ENCODE measurements around the gene TST.

The TST gene

DNA sequence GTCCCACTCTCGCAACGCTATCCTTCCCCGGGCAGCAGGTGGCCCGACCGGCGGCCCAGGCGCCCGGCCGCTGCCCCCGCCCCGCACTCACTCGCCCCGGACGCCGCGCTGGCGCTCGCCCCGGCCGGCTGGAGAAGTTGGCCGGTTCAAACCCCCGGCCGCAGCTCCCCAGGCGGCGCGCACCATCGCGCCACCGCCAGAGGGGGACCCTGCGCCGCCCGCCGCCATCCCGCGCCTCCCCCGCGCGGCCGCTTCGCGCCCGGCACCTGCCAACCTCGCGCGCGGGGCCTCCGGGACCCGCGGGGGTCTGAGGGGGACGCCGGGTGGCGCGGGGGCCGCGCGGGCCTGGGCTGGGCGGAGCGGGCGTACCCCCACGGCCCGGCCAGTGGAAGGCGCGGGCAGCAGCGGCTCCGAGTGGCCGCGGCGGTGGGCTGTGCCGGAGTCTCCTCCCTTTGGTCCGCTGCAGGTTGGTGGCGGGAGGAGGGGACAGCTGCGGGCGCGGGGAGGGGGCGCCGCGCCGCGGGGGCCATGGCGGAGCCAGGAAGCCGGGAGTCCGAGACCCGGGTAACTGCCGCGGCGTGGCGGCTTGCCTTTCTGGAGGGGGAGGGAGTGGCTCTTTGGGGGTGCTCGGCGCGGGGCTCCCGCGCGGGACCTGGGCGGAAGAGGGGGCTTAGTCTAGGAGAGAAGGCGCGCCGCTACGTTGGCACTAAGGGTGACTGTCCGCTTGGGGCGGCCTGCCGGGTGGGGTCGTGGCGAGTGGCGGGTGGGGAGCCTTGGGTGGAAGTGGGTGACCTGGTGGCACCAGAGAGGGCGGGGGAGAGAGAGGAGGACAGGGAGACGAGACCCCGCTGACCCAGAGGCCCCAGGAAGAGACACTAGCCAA lies at the start of gene TST, which contains the start of gene MPST:
Gene TST (minus strand): TSS at position 139 of the 883 bp plus-strand sequence. CDS start 715 bp downstream, outside the sequence.
Gene MPST (plus strand): TSS at position 434 of the 883 bp plus-strand sequence. CDS start 95 bp downstream, at position 529.
- H3K27me3 ChIP-seq (ENCODE audit: low read depth, low read length) = no peaks in the 10 kb centered on the region
- H3K36me3 ChIP-seq (ENCODE audit: control insufficient read depth in 1 of 2, insufficient read depth in 2 of 2, low read length in 2 of 2) = peaks cover 0 to 8% of the 10 kb centered on the region in 2 donors
- H3K27ac ChIP-seq (ENCODE audit: low read length) = peak within 1 kb of the TSS; percentile 75
- H3K4me1 ChIP-seq (ENCODE audit: control insufficient read depth in 1 of 2, insufficient read depth in 2 of 2, low read length in 2 of 2) = peaks cover 19 to 50% of the 10 kb centered on the region in 2 donors
- peak within 1 kb of the TSS; percentile 84 to 96 for H3K4me3 ChIP-seq (ENCODE audit: low read depth in 1 of 2, low read length in 2 of 2)
- no peaks in the 10 kb centered on the region for H3K9me3 ChIP-seq (ENCODE audit: control insufficient read depth in 1 of 2, low read length in 2 of 2)

GRCh38 chr22:37068859-37069258 lies 49.6 kb upstream of the TST start:
- Histone ChIP-seq H3K27ac (ENCODE audit: low read length) (no peak overlapping the region), H3K36me3 (ENCODE audit: control insufficient read depth in 1 of 2, insufficient read depth in 2 of 2, low read length in 2 of 2) (no peaks in the 10 kb centered on the region), H3K27me3 (ENCODE audit: low read depth, low read length) (peaks cover 14% of the 10 kb centered on the region), H3K4me1 (ENCODE audit: control insufficient read depth in 1 of 2, insufficient read depth in 2 of 2, low read length in 2 of 2) (no peaks in the 10 kb centered on the region), H3K4me3 (ENCODE audit: low read depth in 1 of 2, low read length in 2 of 2) (no peak overlapping the region), H3K9me3 (ENCODE audit: control insufficient read depth in 1 of 2, low read length in 2 of 2) (peaks cover 0 to 2% of the 10 kb centered on the region in 2 donors)

DNA sequence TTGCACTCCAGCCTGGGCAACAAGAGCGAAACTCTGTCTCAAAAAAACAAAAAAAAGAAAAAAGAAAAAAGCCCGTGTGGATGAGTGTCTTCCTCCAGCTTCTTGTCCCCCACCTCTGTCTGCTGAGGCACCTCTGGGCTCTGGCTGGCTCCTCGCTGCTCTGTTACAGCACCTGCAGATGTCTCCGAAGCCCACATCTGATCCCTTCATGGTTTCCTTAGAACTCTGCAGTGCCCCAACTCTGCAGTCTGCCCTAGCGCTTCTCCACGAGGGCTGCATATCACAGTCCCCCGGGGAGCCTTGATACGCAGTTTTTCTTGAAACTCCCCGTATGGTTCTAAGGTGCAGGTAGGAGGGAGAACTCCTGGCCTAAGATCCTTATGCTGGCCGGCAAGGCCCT lies 48.2 kb upstream of the TST start:
- no peak overlapping the region for H3K27ac ChIP-seq (ENCODE audit: low read length)
- no peak overlapping the region for H3K4me3 ChIP-seq (ENCODE audit: low read depth in 1 of 2, low read length in 2 of 2)
- H3K27me3 ChIP-seq (ENCODE audit: low read depth, low read length) = peaks cover 14% of the 10 kb centered on the region
- H3K4me1 ChIP-seq (ENCODE audit: control insufficient read depth in 1 of 2, insufficient read depth in 2 of 2, low read length in 2 of 2) = no peaks in the 10 kb centered on the region
- H3K36me3 ChIP-seq (ENCODE audit: control insufficient read depth in 1 of 2, insufficient read depth in 2 of 2, low read length in 2 of 2) = no peaks in the 10 kb centered on the region
- H3K9me3 ChIP-seq (ENCODE audit: control insufficient read depth in 1 of 2, low read length in 2 of 2) = no peaks in the 10 kb centered on the region

DNA sequence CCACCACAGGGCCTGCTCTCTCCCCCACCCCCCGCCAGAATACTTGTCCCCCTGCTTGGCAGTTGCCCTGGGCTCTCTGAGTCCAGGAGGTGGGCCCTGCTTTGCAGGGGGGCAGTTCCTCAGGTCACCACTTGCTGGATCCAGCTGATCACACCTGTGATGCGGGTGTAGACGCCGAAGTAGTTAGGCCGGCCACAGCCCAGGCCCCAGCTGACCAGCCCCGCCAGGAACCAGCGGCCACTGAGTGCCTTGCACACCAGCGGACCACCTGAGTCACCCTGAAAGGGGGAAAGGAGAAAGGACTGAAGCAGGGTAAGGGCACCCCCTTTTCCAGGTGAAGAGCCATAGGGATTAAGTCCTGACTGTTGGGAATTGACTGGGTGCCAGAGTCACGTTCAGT lies 46.7 kb upstream of the TST start:
- H3K9me3 ChIP-seq (ENCODE audit: control insufficient read depth in 1 of 2, low read length in 2 of 2) = no peaks in the 10 kb centered on the region
- H3K36me3 ChIP-seq (ENCODE audit: control insufficient read depth in 1 of 2, insufficient read depth in 2 of 2, low read length in 2 of 2) = peaks cover 0 to 4% of the 10 kb centered on the region in 2 donors
- H3K27ac ChIP-seq (ENCODE audit: low read length) = no peak overlapping the region
- peaks cover 14% of the 10 kb centered on the region for H3K27me3 ChIP-seq (ENCODE audit: low read depth, low read length)
- H3K4me1 ChIP-seq (ENCODE audit: control insufficient read depth in 1 of 2, insufficient read depth in 2 of 2, low read length in 2 of 2) = no peaks in the 10 kb centered on the region
- H3K4me3 ChIP-seq (ENCODE audit: low read depth in 1 of 2, low read length in 2 of 2) = no peak overlapping the region

- Histone ChIP-seq H3K27me3 (ENCODE audit: low read depth, low read length) (peaks cover 14% of the 10 kb centered on the region), H3K9me3 (ENCODE audit: control insufficient read depth in 1 of 2, low read length in 2 of 2) (no peaks in the 10 kb centered on the region), H3K27ac (ENCODE audit: low read length) (no peak overlapping the region), H3K36me3 (ENCODE audit: control insufficient read depth in 1 of 2, insufficient read depth in 2 of 2, low read length in 2 of 2) (peaks cover 0 to 11% of the 10 kb centered on the region in 2 donors), H3K4me1 (ENCODE audit: control insufficient read depth in 1 of 2, insufficient read depth in 2 of 2, low read length in 2 of 2) (no peaks in the 10 kb centered on the region), H3K4me3 (ENCODE audit: low read depth in 1 of 2, low read length in 2 of 2) (no peak overlapping the region)
Observed at GRCh38 chr22:37065180-37065579, 45.9 kb upstream of the TST start.

DNA sequence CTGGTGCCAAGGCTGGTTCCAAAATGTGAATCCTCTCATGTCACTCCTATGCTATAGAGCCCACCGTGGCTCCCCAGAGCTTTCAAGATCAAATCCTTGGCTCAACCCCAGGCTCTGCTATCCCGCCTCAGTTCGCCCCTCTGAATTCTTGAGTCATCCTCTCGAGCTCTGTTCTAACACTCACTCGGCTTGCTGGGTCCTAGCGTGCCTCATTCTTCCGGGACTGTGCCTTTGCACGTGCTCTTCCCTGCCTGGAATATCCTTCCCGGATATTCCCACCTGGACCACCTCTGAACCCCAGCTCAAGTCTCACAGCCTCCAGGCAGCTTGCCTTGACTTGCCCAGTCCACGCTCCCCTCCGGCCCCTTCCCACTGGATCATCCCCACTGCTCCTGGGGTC lies 45.3 kb upstream of the TST start:
- H3K36me3 ChIP-seq (ENCODE audit: control insufficient read depth in 1 of 2, insufficient read depth in 2 of 2, low read length in 2 of 2) = peaks cover 0 to 18% of the 10 kb centered on the region in 2 donors
- no peak overlapping the region for H3K4me3 ChIP-seq (ENCODE audit: low read depth in 1 of 2, low read length in 2 of 2)
- no peaks in the 10 kb centered on the region for H3K9me3 ChIP-seq (ENCODE audit: control insufficient read depth in 1 of 2, low read length in 2 of 2)
- H3K27ac ChIP-seq (ENCODE audit: low read length) = no peak overlapping the region
- H3K27me3 ChIP-seq (ENCODE audit: low read depth, low read length) = peaks cover 9% of the 10 kb centered on the region
- no peaks in the 10 kb centered on the region for H3K4me1 ChIP-seq (ENCODE audit: control insufficient read depth in 1 of 2, insufficient read depth in 2 of 2, low read length in 2 of 2)

- no peaks in the 10 kb centered on the region for H3K9me3 ChIP-seq (ENCODE audit: control insufficient read depth in 1 of 2, low read length in 2 of 2)
- H3K27ac ChIP-seq (ENCODE audit: low read length) = no peak overlapping the region
- H3K36me3 ChIP-seq (ENCODE audit: control insufficient read depth in 1 of 2, insufficient read depth in 2 of 2, low read length in 2 of 2) = peaks cover 0 to 26% of the 10 kb centered on the region in 2 donors
- H3K27me3 ChIP-seq (ENCODE audit: low read depth, low read length) = peaks cover 8% of the 10 kb centered on the region
- no peak overlapping the region for H3K4me3 ChIP-seq (ENCODE audit: low read depth in 1 of 2, low read length in 2 of 2)
- H3K4me1 ChIP-seq (ENCODE audit: control insufficient read depth in 1 of 2, insufficient read depth in 2 of 2, low read length in 2 of 2) = no peaks in the 10 kb centered on the region
Observed at GRCh38 chr22:37063431-37064420, 44.5 kb upstream of the TST start.

DNA sequence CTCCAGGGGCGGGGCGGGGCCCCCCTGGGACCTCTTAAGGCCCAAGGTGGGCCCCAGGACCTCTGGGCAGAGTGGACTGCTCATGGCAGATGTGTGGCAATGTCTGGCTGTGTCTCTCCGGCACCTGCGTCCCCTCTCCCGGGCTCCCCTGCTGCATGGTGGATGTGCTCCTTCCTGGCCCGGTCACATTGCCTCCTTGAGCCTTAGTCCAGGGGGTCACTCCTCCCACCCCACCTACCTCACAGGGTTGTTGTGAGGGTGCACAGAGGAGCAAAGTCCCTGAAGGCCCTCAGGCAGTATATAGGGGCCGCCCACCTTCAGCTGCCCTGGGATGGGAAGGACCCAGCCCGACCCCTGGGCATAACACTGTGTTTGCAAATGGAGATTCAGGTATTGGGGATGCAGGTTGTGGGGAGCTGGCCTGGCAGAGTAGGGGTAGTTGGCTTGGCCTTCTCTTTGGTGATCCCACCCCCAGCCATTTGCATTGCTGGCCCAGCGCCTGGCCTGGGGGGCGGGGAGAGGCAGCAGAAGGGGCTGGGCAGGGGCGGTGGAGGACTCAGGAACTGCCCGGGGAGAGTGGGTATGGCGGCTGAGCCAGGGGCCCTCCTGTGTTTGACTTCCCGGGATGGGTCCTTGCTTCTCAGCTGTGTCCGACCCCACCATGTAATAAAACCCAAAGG lies 43.6 kb upstream of the TST start:
- no peaks in the 10 kb centered on the region for H3K4me1 ChIP-seq (ENCODE audit: control insufficient read depth in 1 of 2, insufficient read depth in 2 of 2, low read length in 2 of 2)
- peaks cover 1% of the 10 kb centered on the region for H3K27me3 ChIP-seq (ENCODE audit: low read depth, low read length)
- peaks cover 5 to 34% of the 10 kb centered on the region in 2 donors for H3K36me3 ChIP-seq (ENCODE audit: control insufficient read depth in 1 of 2, insufficient read depth in 2 of 2, low read length in 2 of 2)
- H3K9me3 ChIP-seq (ENCODE audit: control insufficient read depth in 1 of 2, low read length in 2 of 2) = no peaks in the 10 kb centered on the region
- no peak overlapping the region for H3K4me3 ChIP-seq (ENCODE audit: low read depth in 1 of 2, low read length in 2 of 2)
- no peak overlapping the region for H3K27ac ChIP-seq (ENCODE audit: low read length)

GRCh38 chr22:37062376-37062675 lies 43.1 kb upstream of the TST start:
- Histone ChIP-seq H3K4me1 (ENCODE audit: control insufficient read depth in 1 of 2, insufficient read depth in 2 of 2, low read length in 2 of 2) (no peaks in the 10 kb centered on the region), H3K9me3 (ENCODE audit: control insufficient read depth in 1 of 2, low read length in 2 of 2) (no peaks in the 10 kb centered on the region), H3K27ac (ENCODE audit: low read length) (no peak overlapping the region), H3K36me3 (ENCODE audit: control insufficient read depth in 1 of 2, insufficient read depth in 2 of 2, low read length in 2 of 2) (peaks cover 9 to 39% of the 10 kb centered on the region in 2 donors), H3K27me3 (ENCODE audit: low read depth, low read length) (no peaks in the 10 kb centered on the region), H3K4me3 (ENCODE audit: low read depth in 1 of 2, low read length in 2 of 2) (no peak overlapping the region)

GRCh38 chr22:37061611-37062375 lies 42.5 kb upstream of the TST start:
- no peak overlapping the region for H3K27ac ChIP-seq (ENCODE audit: low read length)

More at GRCh38 chr22:37061611-37062375, 42.5 kb upstream of the TST start:
- no peaks in the 10 kb centered on the region for H3K4me1 ChIP-seq (ENCODE audit: control insufficient read depth in 1 of 2, insufficient read depth in 2 of 2, low read length in 2 of 2)
- no peak overlapping the region for H3K4me3 ChIP-seq (ENCODE audit: low read depth in 1 of 2, low read length in 2 of 2)
- H3K36me3 ChIP-seq (ENCODE audit: control insufficient read depth in 1 of 2, insufficient read depth in 2 of 2, low read length in 2 of 2) = peaks cover 11 to 45% of the 10 kb centered on the region in 2 donors
- no peaks in the 10 kb centered on the region for H3K27me3 ChIP-seq (ENCODE audit: low read depth, low read length)
- H3K9me3 ChIP-seq (ENCODE audit: control insufficient read depth in 1 of 2, low read length in 2 of 2) = no peaks in the 10 kb centered on the region
